OCI-M2 (cell line): ENCODE measurements around the gene NDUFS8.

Experiments
- DNase-seq: peaks from one replicate; lab custom pipeline; 2025; ENCODE audit not compliant: unreplicated experiment; lab: John Stamatoyannopoulos, UW

NDUFS8 gene

GRCh38 chr11:68002938-68003845, 27.3 kb upstream of the NDUFS8 start:
- DNase-seq, result no peak

GRCh38 chr11:68003846-68004550, 26.5 kb upstream of the NDUFS8 start, which contains the start of gene UNC93B1:
TSS of gene UNC93B1 (minus strand) at chr11:68004097. CDS start at chr11:68004043, 54 bp downstream.
- DNase-seq, result no peak

GRCh38 chr11:68004551-68005335, 25.7 kb upstream of the NDUFS8 start:
- no peak for DNase-seq

DNA sequence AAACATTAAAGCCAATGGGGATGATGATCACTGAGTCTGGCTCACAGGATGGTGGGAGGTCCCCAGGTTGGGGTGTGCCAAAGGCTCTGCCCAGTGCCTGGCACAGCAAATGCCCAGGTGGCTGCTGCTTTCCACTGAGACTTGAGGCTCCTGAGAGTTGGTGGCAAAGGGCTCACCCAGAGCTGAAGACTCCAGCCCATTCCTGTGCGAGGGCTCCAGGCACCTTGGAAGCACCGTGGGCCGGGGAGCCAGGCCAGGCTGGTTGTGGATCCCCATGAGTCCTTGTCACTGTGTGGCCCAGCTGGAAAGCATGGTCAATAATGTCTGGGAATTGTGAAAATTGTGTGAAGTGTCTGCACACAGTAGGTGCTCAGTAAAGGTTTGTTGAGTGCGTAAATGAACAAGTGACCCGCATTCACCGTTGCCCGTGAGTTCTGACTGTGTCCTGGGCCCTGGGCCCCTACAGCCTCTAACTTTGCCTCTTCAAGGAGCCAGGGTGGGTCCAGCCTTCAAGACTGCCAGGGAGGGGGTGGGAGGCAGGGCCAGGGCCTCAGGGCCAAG, 23.8 kb upstream of the NDUFS8 start:
- no peak for DNase-seq

DNA sequence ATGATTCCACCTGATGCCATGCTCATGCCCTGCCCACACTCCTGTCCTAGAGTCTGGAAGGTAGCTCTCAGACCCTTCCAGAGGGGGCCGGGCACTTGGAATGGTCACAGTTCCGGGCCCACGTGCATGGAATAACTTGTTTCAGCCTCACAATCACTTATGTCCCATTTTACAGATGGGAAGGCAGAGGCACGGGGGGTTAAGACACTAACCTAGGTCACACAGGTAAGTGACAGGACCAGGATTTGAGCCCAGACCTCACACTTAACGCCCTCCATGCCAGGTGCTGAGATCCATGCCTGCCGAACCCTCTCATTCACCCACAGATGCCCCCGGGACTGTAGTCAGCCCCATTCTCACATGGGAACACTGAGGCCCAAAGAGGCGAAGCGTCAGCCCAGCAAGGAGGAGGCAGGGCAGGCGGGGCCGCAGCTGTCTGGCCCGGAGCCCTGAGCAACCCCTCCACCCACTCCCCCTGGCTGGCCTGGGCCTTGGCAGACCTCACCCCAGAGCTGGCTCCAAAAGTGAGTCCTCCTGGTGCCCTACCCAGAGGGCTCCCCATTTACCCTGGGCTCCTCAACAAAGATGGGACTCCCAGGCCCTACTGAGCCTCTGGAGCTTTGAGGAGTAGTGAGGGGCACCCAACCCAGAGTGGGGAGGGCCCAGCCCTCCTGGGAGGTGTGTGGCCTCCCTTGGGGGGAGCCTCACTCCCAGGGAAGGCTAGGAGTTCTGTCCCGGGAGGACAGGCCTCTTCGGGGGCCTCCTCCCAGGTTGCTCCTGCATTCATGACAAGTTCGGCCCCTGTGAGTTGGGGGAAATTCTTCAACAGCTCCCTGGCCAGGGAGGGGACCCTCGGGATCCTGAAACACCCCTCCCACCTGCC, 22.7 kb upstream of the NDUFS8 start:
- DNase-seq, result no peak

- DNase-seq, result no peak
Measured at GRCh38 chr11:68008381-68009337, 21.8 kb upstream of the NDUFS8 start.

- peak; percentile 62 for DNase-seq
Measured at GRCh38 chr11:68009391-68010089, 20.9 kb upstream of the NDUFS8 start.

- peak; percentile 21 for DNase-seq
Measured at GRCh38 chr11:68010090-68011041, 20.1 kb upstream of the NDUFS8 start, which contains the start of gene ALDH3B1. TSS of gene ALDH3B1 (plus strand) at chr11:68010327. CDS start at chr11:68015298, 4,971 bp downstream.

DNA sequence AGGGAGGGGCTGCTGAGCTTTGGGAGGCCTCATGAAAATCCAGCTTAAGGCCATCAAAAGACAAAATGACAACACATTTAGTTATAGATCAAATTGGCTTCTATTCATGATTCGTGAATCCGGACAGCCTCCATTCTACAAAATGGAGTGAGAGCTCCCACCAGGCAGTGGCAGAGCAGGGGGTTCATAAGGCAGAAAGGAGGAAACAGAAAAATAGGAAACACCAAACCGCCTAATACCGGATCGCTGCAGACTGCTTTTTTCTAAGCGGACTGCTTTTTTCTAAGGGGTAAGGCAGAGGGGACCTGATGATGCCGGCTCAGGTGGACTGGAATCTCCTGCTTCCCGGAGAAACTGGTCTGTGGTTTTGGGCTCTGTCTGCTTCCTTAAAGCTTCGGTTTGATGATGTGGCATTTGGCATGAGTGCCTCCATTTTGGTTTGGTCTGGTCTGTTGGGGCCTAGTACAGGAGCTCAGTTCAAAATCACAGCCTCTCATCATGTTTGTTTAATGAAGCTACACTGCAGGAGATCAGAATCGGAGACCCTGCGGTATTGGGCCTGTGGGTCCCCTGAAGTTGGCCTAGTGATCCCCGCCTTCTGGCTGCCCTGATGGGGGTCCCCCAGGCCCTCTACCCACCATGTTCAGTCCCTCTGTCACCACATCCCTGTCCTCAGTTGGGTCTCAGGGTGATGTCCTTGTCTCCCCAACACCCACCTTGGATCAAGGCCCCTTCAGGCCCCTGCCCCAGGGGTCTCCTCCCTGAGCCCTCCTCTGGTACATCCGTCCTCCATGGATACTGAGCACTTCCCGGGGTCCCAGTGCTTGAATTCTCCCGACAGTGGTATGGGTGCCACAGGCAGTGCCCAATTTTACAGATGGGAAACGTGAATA, 19.2 kb upstream of the NDUFS8 start:
- DNase-seq, result no peak

DNA sequence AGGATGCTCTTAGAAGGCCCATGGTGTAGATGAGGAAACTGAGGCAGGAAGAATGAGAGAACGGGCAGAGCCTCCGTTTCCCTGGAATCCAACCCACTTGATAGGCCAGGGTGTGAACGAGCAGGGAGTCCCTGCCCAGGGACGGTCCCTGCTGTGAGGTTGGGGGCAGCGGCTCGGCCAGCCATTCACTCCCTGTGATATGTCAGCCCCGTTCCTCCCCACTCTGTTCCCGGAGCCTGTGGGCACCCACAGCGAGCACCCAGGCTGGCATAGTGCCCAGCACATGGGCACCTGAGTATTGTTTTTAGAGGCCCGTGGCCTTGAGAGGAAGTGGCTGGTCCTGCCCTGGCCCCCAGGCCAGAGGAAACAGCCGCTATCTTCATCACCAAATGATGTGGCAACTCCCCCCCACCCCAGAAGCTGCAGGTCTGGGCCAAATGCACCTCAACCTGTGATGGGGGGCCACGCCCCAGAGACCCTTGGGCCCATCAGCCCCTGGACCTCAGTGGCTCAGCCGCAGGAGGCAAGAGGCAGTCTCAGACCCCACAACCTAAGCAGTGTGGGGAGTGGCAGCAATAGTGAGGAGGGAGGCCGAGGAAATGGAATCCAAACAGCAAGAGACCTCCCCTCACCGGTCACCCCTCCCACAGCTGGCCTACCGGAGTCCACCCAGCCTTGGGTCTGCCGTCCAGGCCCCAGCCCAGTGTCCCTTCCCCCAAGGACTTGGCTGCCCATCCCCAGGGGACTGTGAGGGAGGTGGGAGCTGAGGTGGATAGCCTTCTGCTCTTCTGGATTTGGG, 18.2 kb upstream of the NDUFS8 start:
- no peak for DNase-seq

GRCh38 chr11:68012843-68013610, 17.5 kb upstream of the NDUFS8 start:
- no peak for DNase-seq

DNA sequence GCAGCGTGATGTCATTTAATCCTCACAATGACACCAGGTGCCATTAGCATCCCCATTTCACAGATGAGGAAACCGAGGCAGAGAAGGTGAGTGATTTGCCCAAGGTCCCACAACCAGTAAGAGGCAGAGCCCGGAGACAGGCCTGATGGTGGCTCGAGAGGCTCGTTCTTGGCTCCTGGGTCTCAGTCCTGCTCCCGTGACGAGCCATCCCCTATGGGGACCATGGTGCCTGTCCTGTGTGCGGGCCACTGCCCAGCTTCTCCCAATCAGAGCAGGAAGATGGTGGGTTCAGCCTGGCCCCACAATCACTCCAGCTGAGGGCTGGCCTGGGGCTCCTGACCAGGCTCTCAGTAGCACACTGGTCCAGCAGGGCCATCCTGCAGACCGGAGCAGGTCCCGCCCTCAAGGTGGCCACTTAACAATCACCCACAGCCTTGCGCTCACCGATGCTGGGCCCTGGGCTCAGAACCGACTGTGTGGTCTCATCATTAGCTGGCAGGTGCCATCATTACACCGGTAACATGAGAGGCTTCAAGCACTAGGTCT, 16.8 kb upstream of the NDUFS8 start:
- no peak for DNase-seq

DNA sequence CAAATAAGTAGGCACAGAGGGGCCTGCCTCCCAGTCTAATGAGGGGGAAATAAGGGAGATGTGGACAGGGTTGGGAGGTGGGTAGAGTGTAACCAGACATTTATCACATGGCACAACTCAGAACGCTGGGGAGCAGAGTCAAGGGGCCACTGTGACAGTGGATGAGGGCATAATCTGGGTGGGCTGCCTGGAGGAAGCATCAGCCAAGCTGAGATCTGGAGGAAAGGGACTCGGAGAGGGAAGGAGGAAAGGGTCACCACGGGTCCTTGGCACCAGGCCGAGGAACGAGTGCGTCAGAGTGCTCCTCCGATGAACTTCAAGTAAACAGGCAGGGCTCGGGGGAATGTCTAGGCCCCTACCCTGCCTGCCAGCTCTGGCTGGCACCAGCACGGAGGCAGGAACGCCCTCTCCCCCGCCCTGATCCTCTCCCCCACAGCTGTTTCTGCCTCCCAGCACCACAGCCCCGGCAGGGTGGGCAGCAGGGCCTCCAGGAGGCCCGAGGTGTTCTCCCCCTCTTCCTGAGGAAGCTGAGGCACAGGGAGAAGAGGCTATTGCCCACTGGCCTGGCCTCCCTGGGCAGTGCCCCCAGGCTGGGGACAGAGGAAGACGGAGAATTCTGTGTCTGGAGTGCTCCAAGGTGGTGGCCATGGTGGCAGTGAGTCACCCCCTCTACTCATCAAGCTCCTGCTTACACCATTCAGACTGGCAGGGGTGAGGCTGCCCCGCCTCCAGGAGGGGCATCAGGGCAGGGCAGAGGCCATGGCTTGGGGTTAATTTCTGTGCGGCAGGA, 16.1 kb upstream of the NDUFS8 start:
- DNase-seq, result no peak
